ENCODE results near the gene ZNF185.

DNA sequence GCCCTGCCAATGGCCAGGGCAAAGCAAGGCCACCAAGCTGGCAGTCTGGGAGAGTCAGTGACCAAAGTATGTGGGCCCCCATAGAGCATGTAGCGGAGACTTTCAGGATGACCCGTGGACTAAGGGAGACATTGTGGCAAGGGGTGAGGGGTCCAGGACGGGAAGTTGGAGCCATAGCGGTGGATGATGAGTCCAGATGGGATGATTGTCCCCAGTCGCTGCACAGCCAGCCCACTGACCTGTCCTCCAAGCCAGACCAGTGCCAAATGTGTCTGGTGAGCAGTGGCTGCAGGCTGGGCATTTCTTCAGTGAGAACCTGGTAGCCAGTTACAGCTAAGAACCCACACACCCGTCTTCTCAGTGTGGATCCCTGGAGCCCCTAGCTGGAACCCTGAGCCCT is 34.3 kb downstream of the ZNF185 start:
- TF ChIP-seq HDGF (IDR thresholded peaks at IDR 0.05; ENCODE audit: borderline replicate concordance) (no peak), FOXA1 (IDR thresholded peaks at IDR 0.05) (no peak), LEF1 (IDR thresholded peaks at IDR 0.05; ENCODE audit: borderline replicate concordance) (no peak), SUZ12 (IDR thresholded peaks at IDR 0.05) (no peak), SP1 (IDR thresholded peaks at IDR 0.05) (no peak), ARNT (IDR thresholded peaks at IDR 0.05) (no peak), FOXM1 (IDR thresholded peaks at IDR 0.05; ENCODE audit: borderline replicate concordance) (no peak), TARDBP (IDR thresholded peaks at IDR 0.05) (no peak), ELF4 (IDR thresholded peaks at IDR 0.05) (no peak)

Measured in HEK293T (cell line).